ENCODE results near the gene SLC38A5. TPM values are rescaled to one million over a fixed set of nuclear protein-coding genes. Genes with fewer than 3 reads are reported as not detected.
A peak's percentile ranks its signal among the peaks of the same experiment; 100 is the strongest.

SLC38A5 gene
- polyA plus RNA-seq, 1 of the 3 experiments (the other 2 are of a cell fraction): 0.33 TPM

- no peak for TF ChIP-seq GABPA (IDR thresholded peaks at IDR 0.05; ENCODE audit: low read depth)
- no peak for TF ChIP-seq RXRA (IDR thresholded peaks at IDR 0.05; ENCODE audit: borderline replicate concordance, low read depth)
- TF ChIP-seq MEF2A (IDR thresholded peaks at IDR 0.05; ENCODE audit: borderline replicate concordance, low read depth): no peak
- no peak for TF ChIP-seq GATA2 (CRISPR knock-in tag; IDR thresholded peaks at IDR 0.05)
- TF ChIP-seq, protein P1, sequence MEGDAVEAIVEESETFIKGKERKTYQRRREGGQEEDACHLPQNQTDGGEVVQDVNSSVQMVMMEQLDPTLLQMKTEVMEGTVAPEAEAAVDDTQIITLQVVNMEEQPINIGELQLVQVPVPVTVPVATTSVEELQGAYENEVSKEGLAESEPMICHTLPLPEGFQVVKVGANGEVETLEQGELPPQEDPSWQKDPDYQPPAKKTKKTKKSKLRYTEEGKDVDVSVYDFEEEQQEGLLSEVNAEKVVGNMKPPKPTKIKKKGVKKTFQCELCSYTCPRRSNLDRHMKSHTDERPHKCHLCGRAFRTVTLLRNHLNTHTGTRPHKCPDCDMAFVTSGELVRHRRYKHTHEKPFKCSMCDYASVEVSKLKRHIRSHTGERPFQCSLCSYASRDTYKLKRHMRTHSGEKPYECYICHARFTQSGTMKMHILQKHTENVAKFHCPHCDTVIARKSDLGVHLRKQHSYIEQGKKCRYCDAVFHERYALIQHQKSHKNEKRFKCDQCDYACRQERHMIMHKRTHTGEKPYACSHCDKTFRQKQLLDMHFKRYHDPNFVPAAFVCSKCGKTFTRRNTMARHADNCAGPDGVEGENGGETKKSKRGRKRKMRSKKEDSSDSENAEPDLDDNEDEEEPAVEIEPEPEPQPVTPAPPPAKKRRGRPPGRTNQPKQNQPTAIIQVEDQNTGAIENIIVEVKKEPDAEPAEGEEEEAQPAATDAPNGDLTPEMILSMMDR (IDR thresholded peaks at IDR 0.05): no peak
- no peak for TF ChIP-seq SMC3 (IDR thresholded peaks at IDR 0.05; ENCODE audit: low read depth, low read length)
- no peak for TF ChIP-seq CHD2 (IDR thresholded peaks at IDR 0.05; ENCODE audit: low read length, partially characterized antibody)
- no peak for TF ChIP-seq USF1 (IDR thresholded peaks at IDR 0.05; ENCODE audit: borderline replicate concordance, low read depth)
- TF ChIP-seq EP300 (IDR thresholded peaks at IDR 0.05; ENCODE audit: borderline replicate concordance in 1 of 2, low read depth in 1 of 2, low read length in 1 of 2): no peak
- no peak for TF ChIP-seq POLR2AphosphoS5 (IDR thresholded peaks at IDR 0.05; ENCODE audit: low read depth, low read length)
- Histone ChIP-seq H3K4me1 (ENCODE audit: control insufficient read depth in 1 of 2, insufficient read depth in 2 of 2, low read depth in 1 of 2, low read length in 1 of 2) (peaks cover 0 to 4% of the 10 kb centered on the region in 2 experiments; a peak in 1 of 4 replicates), H3K4me3 (ENCODE audit: low read depth in 2 of 2, low read length in 1 of 2) (peak overlapping the region in 1 of 2 experiments; percentile 30; a peak in 1 of 4 replicates), H3K79me2 (ENCODE audit: insufficient read depth) (peaks cover 27% of the 10 kb centered on the region), H4K20me1 (ENCODE audit: insufficient read depth) (peaks cover 3% of the 10 kb centered on the region; the same call in 1 of the 2 replicates), H3K9me3 (no peaks in the 10 kb centered on the region), H3K36me3 (replicated peaks in 1 of 2; ENCODE audit: control insufficient read depth in 1 of 2, insufficient read depth in 2 of 2, low read length in 1 of 2) (no peaks in the 10 kb centered on the region), H3K4me2 (peak overlapping the region; percentile 62; the same call in 1 of the 2 replicates), H2AFZ (ENCODE audit: low read depth) (no peak overlapping the region), H3K27ac (ENCODE audit: low read depth in 2 of 2, low read length in 1 of 2) (no peak overlapping the region), H3F3A (replicated peaks; ENCODE audit: insufficient read depth) (no peaks in the 10 kb centered on the region), H3K9me2 (no peaks in the 10 kb centered on the region), H3K9ac (no peak overlapping the region), H3K27me3 (ENCODE audit: insufficient read depth) (no peaks in the 10 kb centered on the region; the same call in 1 of the 2 replicates)
- ChIA-PET CTCF (interaction anchor here (0.8 to 1.5 kb wide), 4 partner anchors 11 to 45 kb away, joined by 3 read pairs; no protein-coding TSS in a partner anchor), POLR2A (no interaction called here)
- no peak for DNase-seq
- WGBS (ENCODE audit: low lambda C conversion rate): 61% methylated on average over 6 of the region's 6 CpGs
Observed at GRCh38 chrX:48474581-48474980, 4.5 kb upstream of the SLC38A5 start.

DNA sequence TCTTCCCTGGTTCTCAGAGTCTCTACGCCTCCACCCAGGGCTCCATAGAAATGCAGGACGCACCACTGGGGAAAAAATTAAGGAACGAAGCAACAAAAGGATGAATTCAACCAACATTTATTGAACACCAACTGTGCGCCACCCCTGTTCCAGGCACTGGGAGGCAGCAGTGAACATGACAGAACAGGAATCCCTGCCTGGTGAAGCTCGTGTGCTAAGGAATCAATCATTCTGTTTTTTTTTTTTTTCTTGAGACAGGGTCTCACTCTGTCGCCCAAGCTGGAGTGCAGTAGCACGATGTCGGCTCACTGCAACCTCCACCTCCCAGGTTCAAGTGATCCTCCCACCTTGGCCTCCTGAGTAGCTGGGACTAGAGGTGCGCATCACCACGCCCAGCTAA is 4.1 kb upstream of the SLC38A5 start:
- Histone ChIP-seq H4K20me1 (ENCODE audit: insufficient read depth) (peaks cover 3% of the 10 kb centered on the region; the same call in 1 of the 2 replicates), H3K79me2 (ENCODE audit: insufficient read depth) (peaks cover 27% of the 10 kb centered on the region), H3K4me1 (ENCODE audit: control insufficient read depth in 1 of 2, insufficient read depth in 2 of 2, low read depth in 1 of 2, low read length in 1 of 2) (peaks cover 0 to 4% of the 10 kb centered on the region in 2 experiments; a peak in 1 of 4 replicates), H3K9me3 (no peaks in the 10 kb centered on the region), H3K36me3 (replicated peaks in 1 of 2; ENCODE audit: control insufficient read depth in 1 of 2, insufficient read depth in 2 of 2, low read length in 1 of 2) (no peaks in the 10 kb centered on the region), H3K4me2 (no peak overlapping the region), H3K27ac (ENCODE audit: low read depth in 2 of 2, low read length in 1 of 2) (no peak overlapping the region), H3K27me3 (ENCODE audit: insufficient read depth) (no peaks in the 10 kb centered on the region; the same call in 1 of the 2 replicates), H3F3A (replicated peaks; ENCODE audit: insufficient read depth) (no peaks in the 10 kb centered on the region), H3K9me2 (no peaks in the 10 kb centered on the region), H2AFZ (ENCODE audit: low read depth) (no peak overlapping the region), H3K4me3 (ENCODE audit: low read depth in 2 of 2, low read length in 1 of 2) (no peak overlapping the region), H3K9ac (no peak overlapping the region)
- TF ChIP-seq, protein P1 (IDR thresholded peaks at IDR 0.05): peak; percentile 44
- TF ChIP-seq TEAD4 (IDR thresholded peaks at IDR 0.05; ENCODE audit: borderline replicate concordance, insufficient read depth): no peak
- no peak for TF ChIP-seq RXRA (IDR thresholded peaks at IDR 0.05; ENCODE audit: borderline replicate concordance, low read depth)
- no peak for TF ChIP-seq USF1 (IDR thresholded peaks at IDR 0.05; ENCODE audit: borderline replicate concordance, low read depth)
- TF ChIP-seq RAD21 (IDR thresholded peaks at IDR 0.05; ENCODE audit: low read length): peak; percentile 28; the same call in 1 of the 2 replicates
- DNase-seq: peak; percentile 42
- CTCF ChIA-PET: interaction anchor here (0.8 to 1.5 kb wide), 4 partner anchors 11 to 46 kb away, joined by 3 read pairs; no protein-coding TSS in a partner anchor
- POLR2A ChIA-PET: no interaction called here
- WGBS (ENCODE audit: low lambda C conversion rate): 57% methylated on average over 10 of the region's 10 CpGs

Measured in SK-N-SH (cell line).